Fibroblast of skin of back (primary cell): ENCODE measurements around the gene OR10A3. TPM values are rescaled to one million over a fixed set of nuclear protein-coding genes. Genes with fewer than 3 reads are reported as not detected.
"Not testable (repeated sequence)": the region's sequence is repeated elsewhere in the genome, so short reads cannot be mapped to it uniquely, and the experiment has no call there.

ENCODE experiments used
- DNase-seq: peaks from one replicate; pipeline ENCODE4 v3.0.0-alpha.2; 2013
- polyA plus RNA-seq, 2 experiments: library from polyadenylated mRNA; unstranded; fragments of 120-200 nt; gene quantifications; one replicate each; pipeline ENCODE4 v1.2.1, GENCODE V29; 2013; ENCODE audit not compliant: insufficient read length in 2 of 2

Gene OR10A3, protein sequence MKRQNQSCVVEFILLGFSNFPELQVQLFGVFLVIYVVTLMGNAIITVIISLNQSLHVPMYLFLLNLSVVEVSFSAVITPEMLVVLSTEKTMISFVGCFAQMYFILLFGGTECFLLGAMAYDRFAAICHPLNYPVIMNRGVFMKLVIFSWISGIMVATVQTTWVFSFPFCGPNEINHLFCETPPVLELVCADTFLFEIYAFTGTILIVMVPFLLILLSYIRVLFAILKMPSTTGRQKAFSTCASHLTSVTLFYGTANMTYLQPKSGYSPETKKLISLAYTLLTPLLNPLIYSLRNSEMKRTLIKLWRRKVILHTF
- polyA plus RNA-seq (2013, experiment 1 of 2; ENCODE audit: insufficient read length): not detected
- not detected for polyA plus RNA-seq (2013, experiment 2 of 2; ENCODE audit: insufficient read length)

GRCh38 chr11:7941608-7942007 lies at the start of gene OR10A3:
OR10A3 (minus strand) TSS chr11:7941708; CDS start chr11:7939520, 2,188 bp downstream.
- no peak for DNase-seq

GRCh38 chr11:7987560-7987883 lies 46.0 kb upstream of the OR10A3 start:
- DNase-seq: not testable (repeated sequence)

DNA sequence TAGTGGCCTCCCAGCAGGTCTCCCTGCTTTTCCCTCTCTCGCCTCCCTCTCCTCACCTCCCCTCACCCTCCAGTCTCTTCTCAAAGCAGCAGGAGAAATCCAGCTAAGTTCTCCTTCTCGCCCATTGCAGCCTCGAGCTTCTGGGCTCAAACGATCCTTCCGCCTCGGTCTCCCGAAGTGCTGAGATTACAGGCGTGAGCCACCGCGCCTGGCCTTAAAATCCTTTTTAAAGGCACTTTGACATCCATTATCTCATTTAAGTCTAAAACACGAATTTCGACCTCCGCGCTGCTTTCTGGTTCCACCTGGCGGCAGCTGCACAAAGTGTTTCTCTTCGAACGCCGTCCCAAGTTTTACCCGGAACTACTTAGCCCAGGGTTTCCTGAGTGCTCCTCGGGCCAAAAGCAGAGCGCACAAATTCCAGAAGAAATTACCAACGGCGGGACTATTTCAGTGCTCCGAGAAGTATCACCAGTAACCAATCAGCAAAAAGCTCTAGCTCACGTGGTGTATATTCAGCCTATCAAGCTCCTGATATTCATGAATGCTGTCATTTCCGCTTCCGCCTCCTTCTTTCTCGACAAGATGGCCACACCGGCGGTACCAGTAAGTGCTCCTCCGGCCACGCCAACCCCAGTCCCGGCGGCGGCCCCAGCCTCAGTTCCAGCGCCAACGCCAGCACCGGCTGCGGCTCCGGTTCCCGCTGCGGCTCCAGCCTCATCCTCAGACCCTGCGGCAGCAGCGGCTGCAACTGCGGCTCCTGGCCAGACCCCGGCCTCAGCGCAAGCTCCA lies 45.5 kb upstream of the OR10A3 start, which contains the start of gene EIF3F:
EIF3F (plus strand) TSS at position 570 of the 792 bp plus-strand sequence; CDS start at position 586, 16 bp downstream.
- peak; percentile 100 for DNase-seq

GRCh38 chr11:7983832-7984590 lies 42.5 kb upstream of the OR10A3 start:
- no peak for DNase-seq

DNA sequence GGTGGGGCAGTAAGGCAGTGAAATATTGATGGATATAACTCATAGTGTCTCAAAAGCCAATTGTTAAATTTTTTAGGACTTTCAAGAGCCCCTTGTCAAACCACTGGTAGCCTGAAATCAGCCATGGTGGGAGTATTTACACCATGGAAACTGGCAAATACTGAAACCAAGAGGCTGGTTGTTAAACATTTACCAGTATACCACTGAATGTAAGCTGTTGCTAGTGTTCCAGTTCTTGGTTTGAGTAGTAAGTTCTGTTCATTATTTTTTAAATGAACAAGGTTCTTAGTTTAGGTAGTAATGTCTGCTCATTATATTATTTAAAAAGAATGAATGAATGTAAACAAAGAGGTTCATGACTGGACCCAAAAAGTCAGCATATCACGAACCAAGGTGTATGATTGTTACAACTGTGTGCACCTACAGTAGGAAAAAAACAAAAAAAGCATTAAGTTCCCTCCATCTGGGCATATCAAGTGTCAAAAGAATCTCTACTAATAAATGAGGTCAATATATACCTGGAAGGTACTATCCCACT lies 41.1 kb upstream of the OR10A3 start:
- DNase-seq: no peak

DNA sequence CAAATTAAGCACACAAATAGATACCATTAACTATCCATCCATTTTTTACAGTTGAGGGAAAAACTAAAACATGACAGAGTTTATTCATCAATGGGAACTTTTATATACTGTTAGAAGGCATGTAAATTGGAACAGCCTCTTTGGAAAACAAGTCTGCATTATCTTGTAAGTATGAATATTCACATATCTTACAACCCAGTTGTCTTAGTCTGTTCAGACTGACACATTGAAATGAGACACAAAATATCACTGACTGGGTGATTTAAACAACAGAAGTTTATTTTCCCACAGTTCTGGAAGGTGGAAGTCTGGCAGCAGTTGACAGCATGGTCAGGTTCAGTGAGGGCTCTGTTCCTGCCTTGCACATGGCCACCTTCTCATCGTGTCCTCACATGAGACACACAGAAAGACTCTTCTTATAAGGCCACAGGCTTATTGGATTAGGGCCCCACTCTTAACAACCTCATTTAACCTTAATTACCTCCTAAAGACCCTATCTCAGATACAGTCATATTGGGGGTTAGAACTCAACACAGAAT lies 40.2 kb upstream of the OR10A3 start:
- DNase-seq: no peak

DNA sequence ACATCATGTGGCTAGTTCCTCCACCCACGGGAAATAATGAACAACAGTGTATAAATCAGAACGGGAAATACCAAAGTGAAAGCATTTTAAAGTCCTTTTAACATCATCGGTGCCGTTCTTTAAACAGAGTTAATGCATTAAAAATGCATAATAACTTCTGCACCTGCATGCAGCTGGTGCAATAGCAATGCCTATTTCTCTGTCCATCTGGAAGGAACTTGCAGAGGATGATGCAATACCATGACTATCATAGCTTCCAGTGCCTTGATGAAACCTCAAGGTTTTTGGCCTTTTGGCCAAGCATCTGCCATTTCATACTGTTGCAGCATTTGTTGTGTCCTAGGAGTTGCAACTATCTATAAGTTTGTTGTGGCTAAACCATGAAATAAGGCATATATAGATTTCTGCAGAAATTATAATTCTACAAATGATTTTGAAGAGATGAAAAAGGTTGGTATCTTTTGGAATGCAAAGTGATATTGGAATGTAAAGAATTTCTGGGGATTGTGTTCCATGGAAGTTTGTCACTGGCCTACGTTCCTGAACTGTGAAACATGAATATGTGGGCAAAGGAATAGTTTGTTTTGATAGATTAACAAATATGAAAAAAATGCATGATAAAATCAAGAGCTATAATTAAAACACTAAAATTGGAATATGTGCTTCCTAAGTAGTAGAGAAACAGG lies 35.9 kb upstream of the OR10A3 start:
- peak; percentile 93 for DNase-seq

- DNase-seq: peak; percentile 43
Measured at GRCh38 chr11:7974668-7975067, 33.2 kb upstream of the OR10A3 start.

DNA sequence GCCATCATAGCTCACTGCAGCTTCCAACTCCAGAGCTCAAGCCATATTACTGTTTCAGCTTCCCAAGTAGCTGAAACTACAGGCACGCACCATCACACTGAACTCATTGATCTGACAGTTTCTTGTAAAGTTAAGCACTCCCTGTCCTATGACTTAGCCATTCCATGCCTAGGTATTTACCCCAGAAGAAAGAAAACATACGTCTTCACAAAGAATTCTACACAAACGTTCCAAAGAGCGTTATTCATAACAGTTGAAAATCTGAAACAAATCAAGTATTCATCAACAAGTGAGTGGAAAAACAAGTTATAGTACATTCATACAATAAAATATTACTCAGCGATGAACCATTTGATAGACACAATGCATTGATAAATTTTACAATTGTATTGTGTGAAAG lies 31.5 kb upstream of the OR10A3 start:
- peak; percentile 72 for DNase-seq

- DNase-seq: no peak
Measured at GRCh38 chr11:7971846-7972245, 30.3 kb upstream of the OR10A3 start.

GRCh38 chr11:7969756-7970646 lies 28.5 kb upstream of the OR10A3 start:
- peak; percentile 79 for DNase-seq

GRCh38 chr11:7968686-7969085 lies 27.2 kb upstream of the OR10A3 start:
- peak; percentile 45 for DNase-seq

DNA sequence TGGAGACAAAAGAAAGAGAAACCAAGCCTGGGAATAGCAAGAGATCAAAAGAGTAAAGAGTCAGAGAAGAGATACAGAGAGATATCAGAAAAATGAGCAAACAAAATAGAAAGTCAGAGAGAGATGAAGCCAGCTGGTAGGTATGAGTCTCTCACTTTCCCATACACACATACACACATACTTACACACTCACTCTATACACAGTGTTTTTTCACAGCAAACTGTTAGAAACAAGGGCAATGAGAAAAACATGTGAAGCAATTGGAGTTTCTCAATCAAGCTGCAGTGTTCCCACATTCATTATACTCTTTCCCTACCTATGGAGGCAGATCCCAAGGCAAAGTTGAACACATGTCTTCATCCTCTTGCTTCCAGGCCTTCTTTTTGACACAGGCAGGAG lies 26.3 kb upstream of the OR10A3 start:
- DNase-seq: peak; percentile 14

- DNase-seq: no peak
Measured at GRCh38 chr11:7967097-7967496, 25.6 kb upstream of the OR10A3 start.

- DNase-seq: peak; percentile 91
Measured at GRCh38 chr11:7965386-7965785, 23.9 kb upstream of the OR10A3 start, which contains the start of gene NLRP10. NLRP10 (minus strand) TSS chr11:7965447; CDS start chr11:7963495, 1,952 bp downstream.

- DNase-seq: peak; percentile 83
Measured at GRCh38 chr11:7964873-7965272, 23.4 kb upstream of the OR10A3 start.

- DNase-seq: no peak
Measured at GRCh38 chr11:7964261-7964660, 22.8 kb upstream of the OR10A3 start.

- DNase-seq: no peak
Measured at GRCh38 chr11:7955191-7955590, 13.7 kb upstream of the OR10A3 start.

GRCh38 chr11:7949934-7950333 lies 8.4 kb upstream of the OR10A3 start:
- no peak for DNase-seq

- DNase-seq: no peak
Measured at GRCh38 chr11:7944123-7944522, 2.6 kb upstream of the OR10A3 start.

DNA sequence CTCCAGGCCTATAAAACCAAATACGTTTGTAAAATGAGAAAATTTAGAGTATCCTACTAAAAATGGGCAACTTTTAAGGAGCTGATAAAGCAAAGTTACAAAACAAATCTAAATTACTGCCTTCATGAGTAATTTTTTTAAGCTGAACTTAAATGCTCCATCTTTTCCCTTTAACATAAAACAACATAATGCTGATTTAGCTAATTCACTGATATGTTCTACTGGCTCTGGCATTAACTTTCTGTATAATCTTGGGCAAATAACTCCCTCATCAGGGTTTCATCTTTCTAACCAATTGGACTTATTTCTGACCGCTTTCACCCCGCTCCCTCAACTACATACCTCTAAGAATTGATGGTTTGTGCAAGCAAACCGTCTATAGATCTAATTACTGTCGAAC lies 362 bp downstream of the OR10A3 start:
- no peak for DNase-seq
